Skin of body (tissue), 1 donor: ENCODE data around the gene OPRPN. TPM values are rescaled to one million over a fixed set of nuclear protein-coding genes. Genes with fewer than 3 reads are reported as not detected.

ENCODE experiments used
- total RNA-seq: library from RNA; depleted of rRNA; stranded (reverse); fragments of >200 nt; gene quantifications from one replicate; pipeline ENCODE4 v1.2.3, GENCODE V29; 2014

OPRPN gene
- total RNA-seq, 1 donor from 2014 or later: not detected

Other genes with a start within 250 kb of the OPRPN start
- gene PRR27, start 243.7 kb upstream of the OPRPN start, total RNA-seq: not detected
- not detected for gene ODAM, start 202.2 kb upstream of the OPRPN start, total RNA-seq
- gene FDCSP, start 171.8 kb upstream of the OPRPN start, total RNA-seq: not detected
- not detected for gene CSN3, start 155.3 kb upstream of the OPRPN start, total RNA-seq
- not detected for gene CABS1, start 63.0 kb upstream of the OPRPN start, total RNA-seq
- not detected for gene SMR3A, start 37.2 kb upstream of the OPRPN start, total RNA-seq
- not detected for gene SMR3B, start 14.8 kb upstream of the OPRPN start, total RNA-seq
- gene MUC7, start 74.3 kb downstream of the OPRPN start, total RNA-seq: not detected
- gene AMTN, start 120.6 kb downstream of the OPRPN start, total RNA-seq: 0.30 TPM
- not detected for gene AMBN, start 194.3 kb downstream of the OPRPN start, total RNA-seq
- 0.69 TPM for gene ENAM, start 230.8 kb downstream of the OPRPN start, total RNA-seq